HG02642 (cell line): ENCODE data around the gene CAMTA1.

Source experiments
- ATAC-seq: cut with Tn5 transposase; IDR thresholded peaks from one replicate; pipeline ENCODE4 v1.9.1; 2021; ENCODE audit warnings: mild to moderate bottlenecking; ENCODE audit not compliant: unreplicated experiment, poor library complexity

Gene CAMTA1

DNA sequence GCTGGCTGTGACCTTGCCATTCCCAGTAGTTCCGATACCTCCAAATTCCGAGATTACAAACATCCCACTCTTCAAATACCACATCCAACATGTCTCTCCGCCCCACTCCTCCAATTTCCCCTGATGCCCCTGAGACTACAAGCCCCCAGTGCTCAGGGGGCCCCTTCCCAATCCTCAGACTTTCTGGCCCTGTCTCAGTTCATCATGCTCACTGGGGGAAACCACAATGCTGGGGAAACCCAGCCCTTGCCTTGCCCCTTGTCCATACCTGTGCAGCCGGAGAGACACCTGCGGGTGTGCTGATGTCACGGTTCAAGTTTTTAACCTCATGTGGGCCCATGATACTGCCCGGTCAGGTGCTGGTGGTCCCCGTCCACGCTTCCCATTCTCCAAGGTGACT is 226.6 kb downstream of the CAMTA1 start:
- no peak for ATAC-seq

- no peak for ATAC-seq
Measured at GRCh38 chr1:7012461-7012924, 227.2 kb downstream of the CAMTA1 start.

- ATAC-seq: no peak
Measured at GRCh38 chr1:7013833-7014639, 228.8 kb downstream of the CAMTA1 start.

DNA sequence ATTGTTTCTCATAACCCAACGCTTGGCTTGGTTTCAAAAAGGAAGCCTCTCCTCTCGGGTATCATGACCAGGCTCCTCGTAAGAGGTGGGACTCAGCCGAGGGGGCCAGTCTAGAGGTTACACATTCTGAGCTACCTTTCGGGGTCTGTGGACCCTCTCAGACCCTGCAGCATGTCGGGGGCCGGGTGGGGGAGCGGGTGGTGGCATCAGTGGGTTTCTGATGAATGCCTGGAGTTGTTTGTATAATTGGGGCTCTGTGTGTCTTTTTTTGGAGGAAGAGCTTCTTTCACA is 229.3 kb downstream of the CAMTA1 start:
- ATAC-seq: no peak

GRCh38 chr1:7015022-7015421 is 229.8 kb downstream of the CAMTA1 start:
- ATAC-seq: no peak

DNA sequence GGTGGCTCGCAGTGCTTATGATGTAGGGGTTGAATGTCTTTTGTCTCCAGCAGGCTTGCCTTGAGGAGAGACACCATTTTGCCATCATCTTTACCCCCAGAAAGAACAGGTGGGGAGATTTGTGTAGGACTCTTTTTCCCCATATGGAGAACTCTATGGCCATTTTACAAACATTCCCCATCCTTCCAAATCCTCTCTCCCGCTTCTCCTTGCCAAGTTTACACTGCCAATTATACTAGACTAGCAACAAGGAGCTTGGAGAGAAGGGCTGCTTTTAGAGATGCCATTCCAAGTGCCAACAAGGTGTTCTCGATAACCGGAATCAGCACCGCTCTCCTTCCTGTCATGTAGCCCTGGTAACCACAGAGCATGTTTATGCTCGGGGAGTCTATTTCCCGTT is 233.1 kb downstream of the CAMTA1 start:
- no peak for ATAC-seq

DNA sequence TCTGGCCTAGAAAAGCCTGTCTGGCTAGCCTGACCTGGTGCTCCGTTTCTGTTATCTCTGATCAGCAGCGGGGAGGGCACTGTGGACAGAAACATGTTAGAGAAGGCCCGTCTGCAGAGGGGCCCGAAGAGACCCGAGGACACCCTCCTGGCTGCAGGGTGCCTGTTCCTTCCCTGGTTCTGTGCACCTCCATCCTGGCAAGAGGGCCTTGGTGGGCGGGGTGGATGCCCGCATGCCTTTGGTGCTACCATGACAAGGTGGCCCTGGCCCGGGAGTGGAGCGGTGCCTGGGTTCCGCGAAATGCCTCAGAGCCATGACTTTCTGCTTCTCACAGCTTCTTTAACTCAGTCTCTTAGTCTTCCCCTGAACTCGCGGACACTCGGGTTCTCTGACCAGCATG is 233.6 kb downstream of the CAMTA1 start:
- ATAC-seq: no peak

- no peak for ATAC-seq
Measured at GRCh38 chr1:7019510-7019909, 234.3 kb downstream of the CAMTA1 start.

DNA sequence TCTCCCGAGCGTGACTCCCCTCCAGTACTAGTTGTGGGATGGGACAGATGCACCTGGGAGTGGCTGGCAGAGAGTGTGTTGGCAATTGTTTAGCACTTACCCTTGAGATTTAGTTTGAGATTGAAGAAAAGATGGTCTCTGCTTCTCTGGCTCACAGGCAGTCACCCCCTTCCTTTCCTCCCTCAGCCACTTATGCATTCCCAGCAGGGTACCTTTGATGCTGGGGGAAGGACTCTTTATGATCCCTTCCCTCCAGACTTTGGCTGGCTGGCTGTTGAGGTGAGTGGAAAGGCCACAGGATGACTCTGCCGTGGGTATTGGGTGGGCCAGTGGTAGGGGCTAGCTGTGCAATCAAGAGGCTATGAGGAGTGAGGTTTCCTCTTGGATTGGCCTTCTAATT is 236.8 kb downstream of the CAMTA1 start:
- ATAC-seq: no peak

- no peak for ATAC-seq
Measured at GRCh38 chr1:7025013-7025412, 239.8 kb downstream of the CAMTA1 start.

DNA sequence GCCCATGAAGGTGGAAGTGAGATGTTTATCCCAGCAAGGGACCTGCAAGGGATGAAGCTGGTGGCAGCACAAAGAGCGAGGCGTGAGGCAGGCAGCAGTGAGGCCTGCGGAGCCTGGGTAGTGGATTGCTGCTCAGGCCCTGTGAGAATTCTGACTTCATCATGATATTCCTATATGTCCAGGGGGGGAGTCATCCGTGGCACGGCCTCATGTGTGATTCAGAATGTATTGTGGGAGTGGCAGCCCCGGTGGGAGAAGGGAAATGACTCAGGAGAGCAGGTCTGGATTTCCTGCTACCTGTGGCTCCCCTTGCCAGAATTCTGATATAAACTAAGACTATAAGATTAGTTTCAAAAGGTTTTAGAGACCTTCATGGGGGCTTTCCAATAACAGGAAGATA is 240.9 kb downstream of the CAMTA1 start:
- ATAC-seq: no peak

GRCh38 chr1:7032992-7033391 is 247.7 kb downstream of the CAMTA1 start:
- ATAC-seq: no peak

DNA sequence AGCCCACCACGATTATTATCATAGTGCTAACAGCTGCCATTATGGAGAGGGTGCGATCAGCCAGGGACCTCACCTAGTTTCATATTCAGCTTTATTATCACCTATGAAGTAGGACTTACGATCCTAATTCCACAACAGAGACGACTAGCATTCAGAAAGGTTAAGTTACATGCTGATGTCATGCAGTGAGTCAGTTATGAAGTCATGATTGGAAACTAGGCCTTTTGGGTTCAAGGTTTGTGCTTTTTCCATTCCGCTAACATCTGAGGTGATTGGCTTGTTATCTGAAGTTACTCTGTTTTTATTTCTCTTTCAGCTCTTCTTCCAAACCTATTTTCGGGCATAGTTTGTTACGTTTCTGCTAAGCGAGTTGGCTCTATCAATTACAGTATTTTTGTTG is 251.1 kb downstream of the CAMTA1 start:
- ATAC-seq: no peak

GRCh38 chr1:7039590-7040220 is 254.5 kb downstream of the CAMTA1 start:
- ATAC-seq: no peak

DNA sequence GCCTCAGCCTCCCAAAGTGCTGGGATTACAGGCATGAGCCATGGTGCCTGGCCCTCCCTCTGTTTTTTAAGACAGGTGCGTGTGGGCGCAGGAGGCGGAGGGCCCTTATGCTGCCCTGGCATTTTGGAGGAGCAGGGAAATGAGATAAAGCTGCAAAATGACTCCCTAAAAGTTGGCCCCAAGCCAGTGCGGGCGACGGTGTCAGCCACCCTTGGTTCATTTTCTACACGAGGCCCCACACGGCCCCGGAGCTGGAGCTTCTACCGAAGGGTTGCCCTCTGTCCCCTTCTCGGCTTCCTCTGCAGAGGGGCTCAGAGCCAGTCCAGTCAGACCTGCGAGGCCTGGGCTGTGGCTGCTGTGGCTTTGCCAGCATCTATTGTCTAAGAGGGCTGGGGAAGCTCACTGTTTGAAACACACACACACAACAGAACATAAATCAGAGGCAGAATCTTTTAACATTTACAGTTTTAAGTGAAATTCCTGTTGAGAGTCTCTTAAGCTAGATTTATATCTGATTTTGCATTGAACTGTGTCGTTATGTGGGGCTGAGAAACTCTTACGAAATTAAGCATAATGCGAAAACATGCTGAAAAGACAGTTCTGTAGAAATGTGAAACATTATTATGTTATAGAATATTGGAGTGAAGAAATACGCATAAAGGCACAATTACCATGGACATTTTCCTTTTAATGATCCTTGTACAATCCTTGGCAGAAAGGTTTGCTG is 255.9 kb downstream of the CAMTA1 start:
- no peak for ATAC-seq

GRCh38 chr1:7042322-7043190 is 257.3 kb downstream of the CAMTA1 start:
- ATAC-seq: no peak

GRCh38 chr1:7043191-7043549 is 257.9 kb downstream of the CAMTA1 start:
- no peak for ATAC-seq

- no peak for ATAC-seq
Measured at GRCh38 chr1:7043719-7044535, 258.7 kb downstream of the CAMTA1 start.

DNA sequence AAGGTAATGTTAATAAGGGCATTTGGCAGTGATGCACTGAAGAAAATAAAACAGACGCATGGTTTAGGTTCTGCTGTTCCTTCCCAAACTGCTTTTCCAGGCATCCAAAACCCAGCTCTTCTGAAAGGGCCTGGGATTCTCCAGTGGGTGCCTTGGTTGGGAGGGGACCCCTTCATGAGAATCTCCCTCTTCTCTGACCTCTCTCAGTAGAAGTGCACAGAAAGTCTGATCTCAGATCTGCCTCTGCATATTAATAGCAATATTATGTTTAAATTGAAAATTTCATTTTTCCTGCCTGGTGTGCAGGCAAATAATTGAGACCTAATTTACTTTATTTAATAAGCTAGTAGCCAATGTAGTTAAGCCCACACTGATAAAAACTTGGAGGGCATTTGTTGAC is 260.6 kb downstream of the CAMTA1 start:
- ATAC-seq: no peak

DNA sequence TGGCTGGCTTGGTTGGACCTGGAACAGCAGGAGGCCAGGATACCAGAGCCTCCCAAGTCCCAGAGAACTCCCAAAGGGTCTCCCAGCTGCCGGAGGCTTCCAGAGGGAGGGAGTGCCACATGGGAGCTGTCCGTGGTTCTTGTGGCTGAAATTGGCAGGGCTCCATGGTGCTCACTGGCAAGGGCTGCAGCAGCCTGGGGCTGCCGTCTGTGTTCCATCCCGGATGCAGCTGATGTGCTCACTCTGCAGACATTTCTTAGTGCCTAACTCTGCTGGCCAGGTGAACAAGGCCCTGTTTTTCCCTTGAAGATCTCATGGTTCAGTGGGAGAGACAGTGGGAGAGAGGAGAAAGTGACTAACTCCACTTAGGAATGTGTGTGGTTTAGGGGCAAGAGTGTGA is 261.1 kb downstream of the CAMTA1 start:
- no peak for ATAC-seq
